Liver (tissue), 3 donors: ENCODE data around the gene CISD2.

ENCODE experiments used
- CTCF ChIP-seq: fragments of 150-350 bp; IDR thresholded peaks from 2 replicates; pipeline ENCODE4 v1.5.1; 2017; ENCODE audit warnings: improper control_type of control experiment, low read depth, low read length; ENCODE audit not compliant: missing input control
- GABPA ChIP-seq, 2 donors: IDR thresholded peaks in 1 of 2; conservative IDR thresholded peaks in 1 of 2; 2 replicates each; pipeline ENCODE4 v1.6.1; 2016; ENCODE audit warnings: antibody characterized with exemption in 2 of 2, mild to moderate bottlenecking in 1 of 2, moderate library complexity in 1 of 2
- HNF4G ChIP-seq: IDR thresholded peaks from 2 replicates; pipeline ENCODE4 v1.6.1; 2016; ENCODE audit warnings: antibody characterized with exemption
- JUND ChIP-seq, 2 donors: IDR thresholded peaks; 2 replicates each; pipeline ENCODE4 v1.6.1; 2016; ENCODE audit warnings: antibody characterized with exemption in 2 of 2
- MAX ChIP-seq: IDR thresholded peaks from 2 replicates; pipeline ENCODE4 v1.6.1; 2016; ENCODE audit warnings: antibody characterized with exemption
- SP1 ChIP-seq: IDR thresholded peaks from 2 replicates; pipeline ENCODE4 v1.6.1; 2018; ENCODE audit warnings: antibody characterized with exemption, mild to moderate bottlenecking
- TAF1 ChIP-seq: conservative IDR thresholded peaks from 2 replicates; pipeline ENCODE4 v1.6.1; 2016; ENCODE audit warnings: antibody characterized with exemption, mild to moderate bottlenecking
- YY1 ChIP-seq: IDR thresholded peaks from 2 replicates; pipeline ENCODE4 v1.6.1; 2016; ENCODE audit warnings: antibody characterized with exemption, mild to moderate bottlenecking
- TF ChIP-seq, protein P1 (sequence below): IDR thresholded peaks from 2 replicates; pipeline ENCODE4 v1.6.1; 2016; ENCODE audit warnings: antibody characterized with exemption
- TF ChIP-seq, protein P2 (sequence below): IDR thresholded peaks from 2 replicates; pipeline ENCODE4 v1.6.1; 2016; ENCODE audit warnings: antibody characterized with exemption
- donor health status: healthy.
- donor health status: healthy.

- TF ChIP-seq CTCF = no peak
- no peak for TF ChIP-seq JUND (IDR thresholded peaks at IDR 0.05)
- TF ChIP-seq, protein P1, sequence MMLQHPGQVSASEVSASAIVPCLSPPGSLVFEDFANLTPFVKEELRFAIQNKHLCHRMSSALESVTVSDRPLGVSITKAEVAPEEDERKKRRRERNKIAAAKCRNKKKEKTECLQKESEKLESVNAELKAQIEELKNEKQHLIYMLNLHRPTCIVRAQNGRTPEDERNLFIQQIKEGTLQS = no peak
- no peak for TF ChIP-seq SP1
- TF ChIP-seq HNF4G = no peak
- no peak for TF ChIP-seq GABPA (IDR thresholded peaks at IDR 0.05 in 1 of 2, conservative IDR thresholded peaks at IDR 0.05 in 1 of 2)
- TF ChIP-seq MAX = no peak
- no peak for TF ChIP-seq TAF1
- TF ChIP-seq, protein P2, sequence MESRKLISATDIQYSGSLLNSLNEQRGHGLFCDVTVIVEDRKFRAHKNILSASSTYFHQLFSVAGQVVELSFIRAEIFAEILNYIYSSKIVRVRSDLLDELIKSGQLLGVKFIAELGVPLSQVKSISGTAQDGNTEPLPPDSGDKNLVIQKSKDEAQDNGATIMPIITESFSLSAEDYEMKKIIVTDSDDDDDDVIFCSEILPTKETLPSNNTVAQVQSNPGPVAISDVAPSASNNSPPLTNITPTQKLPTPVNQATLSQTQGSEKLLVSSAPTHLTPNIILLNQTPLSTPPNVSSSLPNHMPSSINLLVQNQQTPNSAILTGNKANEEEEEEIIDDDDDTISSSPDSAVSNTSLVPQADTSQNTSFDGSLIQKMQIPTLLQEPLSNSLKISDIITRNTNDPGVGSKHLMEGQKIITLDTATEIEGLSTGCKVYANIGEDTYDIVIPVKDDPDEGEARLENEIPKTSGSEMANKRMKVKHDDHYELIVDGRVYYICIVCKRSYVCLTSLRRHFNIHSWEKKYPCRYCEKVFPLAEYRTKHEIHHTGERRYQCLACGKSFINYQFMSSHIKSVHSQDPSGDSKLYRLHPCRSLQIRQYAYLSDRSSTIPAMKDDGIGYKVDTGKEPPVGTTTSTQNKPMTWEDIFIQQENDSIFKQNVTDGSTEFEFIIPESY = no peak
- no peak for TF ChIP-seq YY1
Measured at GRCh38 chr4:102832105-102832504, 36.7 kb upstream of the CISD2 start.
